C4-2B (cell line): Measurements from ENCODE around the gene JRKL.
A peak's percentile ranks its signal among the peaks of the same experiment; 100 is the strongest.

ENCODE experiments used
- H3K27ac ChIP-seq: fragments of 450-650 bp; 2 replicates; pipeline ENCODE4 v1.5.1; 2017
- ZFX ChIP-seq: fragments of 450-650 bp; IDR thresholded peaks from 2 replicates; pipeline ENCODE4 v1.6.1; 2017
- TF ChIP-seq, protein P1 (sequence below): fragments of 450-650 bp; conservative IDR thresholded peaks from 2 replicates; pipeline ENCODE4 v1.5.1; 2017; ENCODE audit warnings: mild to moderate bottlenecking

JRKL gene

DNA sequence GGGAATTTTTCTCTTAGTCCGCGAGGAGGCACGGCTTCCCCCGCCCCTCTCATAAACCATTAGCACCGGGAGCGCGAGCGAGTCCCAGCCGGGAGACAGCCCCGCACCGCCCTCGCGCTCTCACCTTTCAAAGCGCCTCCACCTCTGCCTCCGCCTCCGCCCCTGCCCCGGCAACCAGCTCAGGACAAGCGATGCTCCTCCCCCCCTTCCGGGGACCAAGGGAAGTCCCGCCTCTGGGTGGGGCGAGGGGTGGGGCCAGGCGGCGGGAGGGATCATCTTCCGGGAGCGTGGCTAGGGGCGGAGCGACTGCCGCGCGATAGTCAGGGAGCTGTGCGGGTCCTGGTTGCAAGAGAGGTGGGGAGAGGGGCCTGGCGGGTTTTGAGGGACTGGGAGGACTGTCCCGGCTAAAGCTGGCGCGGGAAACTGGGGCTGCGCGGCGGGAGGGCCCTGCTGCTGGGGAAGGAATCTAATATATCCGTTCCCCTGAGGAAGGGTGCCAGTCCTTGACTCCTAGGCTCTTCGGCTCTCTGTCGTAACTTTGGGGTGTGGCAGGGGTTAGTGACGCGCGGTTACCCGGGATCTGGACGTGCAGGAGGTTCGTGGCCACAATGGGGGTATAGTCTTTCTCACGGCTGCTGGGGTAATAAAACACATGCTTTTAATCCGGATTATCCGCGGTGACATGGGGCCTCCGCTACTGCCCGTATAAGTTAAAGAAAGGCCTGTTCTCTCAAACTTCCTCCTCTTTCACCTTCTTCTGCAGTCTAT lies at the start of gene JRKL, which contains the start of gene CCDC82:
Gene JRKL, plus strand, starts transcription at position 294 of the 768 bp plus-strand sequence. CDS start 637 bp downstream, outside the sequence.
Gene CCDC82, minus strand, starts transcription at position 193 of the 768 bp plus-strand sequence. CDS start 5,165 bp downstream, outside the sequence.
- H3K27ac ChIP-seq, result peak within 1 kb of the TSS; percentile 46
- 0 out of 2 replicates have a peak, but pooled peaks have one; percentile 27 for TF ChIP-seq ZFX
- TF ChIP-seq, protein P1, sequence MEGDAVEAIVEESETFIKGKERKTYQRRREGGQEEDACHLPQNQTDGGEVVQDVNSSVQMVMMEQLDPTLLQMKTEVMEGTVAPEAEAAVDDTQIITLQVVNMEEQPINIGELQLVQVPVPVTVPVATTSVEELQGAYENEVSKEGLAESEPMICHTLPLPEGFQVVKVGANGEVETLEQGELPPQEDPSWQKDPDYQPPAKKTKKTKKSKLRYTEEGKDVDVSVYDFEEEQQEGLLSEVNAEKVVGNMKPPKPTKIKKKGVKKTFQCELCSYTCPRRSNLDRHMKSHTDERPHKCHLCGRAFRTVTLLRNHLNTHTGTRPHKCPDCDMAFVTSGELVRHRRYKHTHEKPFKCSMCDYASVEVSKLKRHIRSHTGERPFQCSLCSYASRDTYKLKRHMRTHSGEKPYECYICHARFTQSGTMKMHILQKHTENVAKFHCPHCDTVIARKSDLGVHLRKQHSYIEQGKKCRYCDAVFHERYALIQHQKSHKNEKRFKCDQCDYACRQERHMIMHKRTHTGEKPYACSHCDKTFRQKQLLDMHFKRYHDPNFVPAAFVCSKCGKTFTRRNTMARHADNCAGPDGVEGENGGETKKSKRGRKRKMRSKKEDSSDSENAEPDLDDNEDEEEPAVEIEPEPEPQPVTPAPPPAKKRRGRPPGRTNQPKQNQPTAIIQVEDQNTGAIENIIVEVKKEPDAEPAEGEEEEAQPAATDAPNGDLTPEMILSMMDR, result no peak

GRCh38 chr11:96340555-96340885 lies 49.3 kb upstream of the JRKL start:
- H3K27ac ChIP-seq, result no peak overlapping the region
- TF ChIP-seq ZFX, result no peak
- TF ChIP-seq, protein P1, result no peak

DNA sequence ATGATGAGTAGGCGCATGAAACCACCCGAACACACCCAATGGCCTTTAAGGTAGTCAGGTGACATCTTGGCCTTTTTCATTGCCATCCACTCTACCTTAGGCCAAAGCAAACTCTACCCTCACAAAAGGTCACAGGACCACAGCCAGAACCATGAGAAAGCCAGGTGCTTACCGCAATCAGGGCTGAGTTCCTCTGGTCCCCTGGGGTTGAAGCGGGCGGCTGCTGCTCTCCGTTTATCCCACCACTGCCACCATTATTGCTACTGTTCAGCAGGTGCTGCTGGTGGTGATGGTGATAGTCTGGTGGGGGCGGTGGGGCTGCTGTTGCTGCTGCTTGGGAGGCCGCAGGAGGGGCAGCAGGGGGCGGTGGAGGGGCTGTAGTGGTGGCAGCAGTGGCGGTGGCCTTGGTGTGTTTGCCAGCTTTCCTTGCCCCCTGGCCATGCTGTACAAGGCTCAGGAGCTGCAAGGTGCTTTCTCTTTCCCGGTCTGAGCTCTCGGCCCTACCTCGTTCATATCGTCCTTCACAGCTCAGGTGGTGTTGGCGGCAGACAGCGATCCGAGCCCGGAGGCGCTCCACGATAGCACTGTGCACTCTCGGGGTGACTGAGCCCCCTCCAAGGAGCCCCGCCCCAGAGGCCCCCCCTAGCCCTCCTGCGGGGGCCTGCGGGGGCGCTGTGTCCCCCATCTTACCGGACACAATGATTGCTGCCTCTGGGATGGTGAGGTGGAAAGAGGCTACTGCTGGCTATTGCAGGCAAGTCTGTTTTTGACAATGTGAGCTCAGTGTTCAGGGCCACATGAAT lies 48.4 kb upstream of the JRKL start:
- H3K27ac ChIP-seq, result no peak overlapping the region
- TF ChIP-seq, protein P1, result no peak
- no peak for TF ChIP-seq ZFX

GRCh38 chr11:96342014-96342960 lies 47.5 kb upstream of the JRKL start:
- H3K27ac ChIP-seq, result no peak overlapping the region
- TF ChIP-seq, protein P1, result no peak
- TF ChIP-seq ZFX, result no peak

GRCh38 chr11:96342961-96343711 lies 46.7 kb upstream of the JRKL start, which contains the start of gene MAML2:
MAML2 (minus strand) TSS chr11:96343195; CDS start chr11:96341895, 1,300 bp downstream.
- H3K27ac ChIP-seq, result no peak within 1 kb of the TSS
- TF ChIP-seq, protein P1, result peak; percentile 96
- no peak for TF ChIP-seq ZFX

GRCh38 chr11:96356848-96357247 lies 33.0 kb upstream of the JRKL start:
- no peak for TF ChIP-seq ZFX
- TF ChIP-seq, protein P1, result no peak
- H3K27ac ChIP-seq, result no peak overlapping the region
